Fibroblast of lung (primary cell): ENCODE results near the gene GPSM1. TPM values are rescaled to one million over a fixed set of nuclear protein-coding genes. Genes with fewer than 3 reads are reported as not detected.

ENCODE experiments used
- DNase-seq, 2 donors: peaks; one replicate each; pipeline versions ENCODE4 v3.0.0 to v3.0.0-alpha.2; 2010; ENCODE audit warnings: low read depth in 2 of 2
- H2AFZ ChIP-seq: 2 replicates; pipeline ENCODE4 v1.5.1; 2012; ENCODE audit warnings: low read length, control low read depth, inconsistent platforms
- H3K27ac ChIP-seq: 2 replicates; pipeline ENCODE4 v1.5.1; 2011; ENCODE audit warnings: low read length, control low read depth; ENCODE audit not compliant: insufficient read depth
- H3K27me3 ChIP-seq: 2 replicates; pipeline ENCODE4 v1.5.1; 2011; ENCODE audit warnings: mild to moderate bottlenecking, low read length; ENCODE audit not compliant: control insufficient read depth, insufficient read depth
- H3K36me3 ChIP-seq: 2 replicates; pipeline ENCODE4 v1.5.1; 2011; ENCODE audit warnings: low read length; ENCODE audit not compliant: control insufficient read depth, insufficient read depth
- H3K4me1 ChIP-seq: 2 replicates; pipeline ENCODE4 v1.5.1; 2011; ENCODE audit warnings: low read length; ENCODE audit not compliant: control insufficient read depth, insufficient read depth; ENCODE audit errors: extremely low read depth
- H3K4me2 ChIP-seq: 2 replicates; pipeline ENCODE4 v1.5.1; 2011; ENCODE audit warnings: low read length, control low read depth; ENCODE audit not compliant: insufficient read depth; ENCODE audit errors: extremely low read depth
- H3K4me3 ChIP-seq, 4 experiments: fragments of 200-600 bp in 1 of 4; sonication (generic) in 1 of 4; replicated peaks in 1 of 4; 2 replicates each; pipeline ENCODE4 v1.5.1; 2011 to 2016; ENCODE audit warnings: low read length in 4 of 4, low read depth in 3 of 4, mild to moderate bottlenecking in 3 of 4, control low read depth in 2 of 4, inconsistent platforms in 1 of 4, mixed read lengths in 1 of 4; ENCODE audit not compliant: insufficient read depth in 1 of 4; ENCODE audit errors: control extremely low read depth in 1 of 4
- H3K79me2 ChIP-seq: 2 replicates; pipeline ENCODE4 v1.5.1; 2012; ENCODE audit warnings: mild to moderate bottlenecking, low read length, inconsistent platforms; ENCODE audit not compliant: control insufficient read depth, insufficient read depth
- H3K9ac ChIP-seq: 2 replicates; pipeline ENCODE4 v1.5.1; 2011; ENCODE audit warnings: mild to moderate bottlenecking, low read length, control low read depth; ENCODE audit not compliant: insufficient read depth
- H3K9me3 ChIP-seq: 2 replicates; pipeline ENCODE4 v1.5.1; 2012; ENCODE audit warnings: low read depth, low read length; ENCODE audit not compliant: control insufficient read depth, insufficient read depth
- H4K20me1 ChIP-seq: 2 replicates; pipeline ENCODE4 v1.5.1; 2011; ENCODE audit warnings: low read length; ENCODE audit not compliant: control insufficient read depth, insufficient read depth; ENCODE audit errors: extremely low read depth
- EZH2 ChIP-seq: IDR thresholded peaks from 2 replicates; pipeline ENCODE4 v1.5.1; 2012; ENCODE audit warnings: low read length, control low read depth, mild to moderate bottlenecking; ENCODE audit errors: missing control alignments
- polyA plus RNA-seq, 2 donors: library from polyadenylated mRNA; depleted of rRNA in 1 of 2; stranded (reverse) in 1 of 2; unstranded in 1 of 2; fragments of >200 nt; gene quantifications; 2 replicates each; pipeline ENCODE4 v1.2.1, GENCODE V29; 2011 to 2012; ENCODE audit warnings: missing spikeins in 1 of 2
- total RNA-seq: library from RNA; depleted of rRNA; stranded (reverse); fragments of >200 nt; gene quantifications from 2 replicates; pipeline ENCODE4 v1.2.1, GENCODE V29; 2014
- TF ChIP-seq, protein P1 (sequence below), 2 donors: IDR thresholded peaks in 1 of 2; conservative IDR thresholded peaks in 1 of 2; 1 replicate in 1 of 2; 2 replicates in 1 of 2; pipeline ENCODE4 v1.5.1; 2011 to 2012; ENCODE audit warnings: low read length in 2 of 2, control low read depth in 1 of 2, inconsistent platforms in 1 of 2, low read depth in 1 of 2, mild to moderate bottlenecking in 1 of 2

GPSM1 gene
- total and polyA plus RNA-seq, 2 donors (not counting 1 experiment from before 2014, with no cell fraction given), result 15.8 to 60.3 TPM

DNA sequence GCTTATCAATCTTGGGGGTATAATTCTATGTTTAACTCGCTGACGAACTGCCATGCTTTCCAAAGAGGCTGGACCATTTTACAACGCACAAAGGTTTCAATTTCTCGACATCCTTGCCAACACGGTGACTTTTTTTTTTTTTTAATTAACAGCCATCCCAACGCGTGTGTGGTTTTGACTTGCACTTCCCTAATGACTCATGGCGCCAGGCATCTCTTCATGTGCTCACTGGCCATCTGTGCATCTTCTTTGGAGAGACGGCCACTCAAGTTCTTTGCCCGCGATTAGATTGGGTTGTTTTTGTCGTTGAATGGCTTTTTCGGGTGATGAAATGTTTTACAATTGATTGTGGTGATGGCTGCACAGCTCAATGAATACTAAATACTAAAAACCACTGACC, 58.7 kb downstream of the GPSM1 start:
- no peak overlapping the region for H2AFZ ChIP-seq
- no peaks in the 10 kb centered on the region for H3K9me3 ChIP-seq
- peaks cover 36% of the 10 kb centered on the region for H3K36me3 ChIP-seq
- H3K79me2 ChIP-seq, result no peaks in the 10 kb centered on the region
- H3K9ac ChIP-seq, result no peak overlapping the region
- H3K4me2 ChIP-seq, result no peak overlapping the region
- H4K20me1 ChIP-seq, result no peaks in the 10 kb centered on the region
- no peak for TF ChIP-seq EZH2
- TF ChIP-seq, protein P1, sequence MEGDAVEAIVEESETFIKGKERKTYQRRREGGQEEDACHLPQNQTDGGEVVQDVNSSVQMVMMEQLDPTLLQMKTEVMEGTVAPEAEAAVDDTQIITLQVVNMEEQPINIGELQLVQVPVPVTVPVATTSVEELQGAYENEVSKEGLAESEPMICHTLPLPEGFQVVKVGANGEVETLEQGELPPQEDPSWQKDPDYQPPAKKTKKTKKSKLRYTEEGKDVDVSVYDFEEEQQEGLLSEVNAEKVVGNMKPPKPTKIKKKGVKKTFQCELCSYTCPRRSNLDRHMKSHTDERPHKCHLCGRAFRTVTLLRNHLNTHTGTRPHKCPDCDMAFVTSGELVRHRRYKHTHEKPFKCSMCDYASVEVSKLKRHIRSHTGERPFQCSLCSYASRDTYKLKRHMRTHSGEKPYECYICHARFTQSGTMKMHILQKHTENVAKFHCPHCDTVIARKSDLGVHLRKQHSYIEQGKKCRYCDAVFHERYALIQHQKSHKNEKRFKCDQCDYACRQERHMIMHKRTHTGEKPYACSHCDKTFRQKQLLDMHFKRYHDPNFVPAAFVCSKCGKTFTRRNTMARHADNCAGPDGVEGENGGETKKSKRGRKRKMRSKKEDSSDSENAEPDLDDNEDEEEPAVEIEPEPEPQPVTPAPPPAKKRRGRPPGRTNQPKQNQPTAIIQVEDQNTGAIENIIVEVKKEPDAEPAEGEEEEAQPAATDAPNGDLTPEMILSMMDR (conservative IDR thresholded peaks at IDR 0.05 in 1 of 2, IDR thresholded peaks at IDR 0.05 in 1 of 2; ENCODE audit: low read depth in 1 of 2, low read length in 2 of 2), result no peak
- peak in 1 of 2 donors; percentile 49 for DNase-seq
- no peaks in the 10 kb centered on the region for H3K4me1 ChIP-seq
- no peak overlapping the region for H3K27ac ChIP-seq
- H3K27me3 ChIP-seq, result no peaks in the 10 kb centered on the region
- no peak overlapping the region for H3K4me3 ChIP-seq

DNA sequence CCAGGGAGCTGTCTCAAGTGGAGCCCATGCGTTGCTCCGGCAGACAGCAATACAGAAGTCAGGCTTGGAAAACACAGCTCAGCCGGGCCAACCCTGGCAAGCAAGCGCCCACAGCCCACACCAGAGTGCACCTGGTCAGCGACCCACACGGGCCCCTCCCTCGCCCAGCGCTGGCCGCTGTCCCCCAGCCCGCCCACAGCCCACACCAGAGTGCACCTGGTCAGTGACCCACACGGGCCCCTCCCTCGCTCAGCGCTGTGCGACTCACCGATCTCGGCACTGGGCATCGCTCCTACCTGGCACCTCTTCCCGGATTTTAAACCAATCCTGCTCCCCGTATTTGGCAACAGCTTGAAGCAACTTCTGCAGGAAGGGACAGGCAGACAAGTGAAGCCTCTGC, 59.9 kb downstream of the GPSM1 start:
- TF ChIP-seq, protein P1 (conservative IDR thresholded peaks at IDR 0.05 in 1 of 2, IDR thresholded peaks at IDR 0.05 in 1 of 2; ENCODE audit: low read depth in 1 of 2, low read length in 2 of 2), result no peak
- no peak for TF ChIP-seq EZH2
- no peaks in the 10 kb centered on the region for H3K27me3 ChIP-seq
- H3K79me2 ChIP-seq, result no peaks in the 10 kb centered on the region
- no peak overlapping the region for H2AFZ ChIP-seq
- no peaks in the 10 kb centered on the region for H3K4me1 ChIP-seq
- H3K4me3 ChIP-seq, result no peak overlapping the region
- H3K9me3 ChIP-seq, result no peaks in the 10 kb centered on the region
- no peak for DNase-seq
- no peak overlapping the region for H3K27ac ChIP-seq
- H3K9ac ChIP-seq, result no peak overlapping the region
- H3K4me2 ChIP-seq, result no peak overlapping the region
- peaks cover 34% of the 10 kb centered on the region for H3K36me3 ChIP-seq
- H4K20me1 ChIP-seq, result no peaks in the 10 kb centered on the region

DNA sequence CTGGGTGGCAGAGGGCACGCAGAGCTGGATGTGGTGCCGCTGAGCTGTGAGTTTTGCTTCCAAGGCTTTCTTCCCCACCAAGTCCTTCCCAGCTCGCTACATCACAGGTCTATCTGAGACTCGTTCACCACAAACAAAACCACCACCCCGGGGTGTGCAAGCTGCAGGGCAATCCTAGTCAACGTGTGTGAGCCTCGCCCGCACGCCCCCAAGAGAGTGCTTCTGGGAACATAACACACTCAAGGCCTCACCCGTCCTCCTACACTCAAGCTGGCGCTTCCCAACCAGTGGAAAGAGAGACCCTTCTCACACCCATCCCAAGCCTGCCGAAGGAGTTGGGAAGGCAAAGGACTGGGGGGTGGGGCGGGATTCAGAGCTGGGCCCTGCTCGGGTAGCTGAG, 62.1 kb downstream of the GPSM1 start:
- Histone ChIP-seq H2AFZ (no peak overlapping the region), H3K4me3 (no peak overlapping the region), H3K27me3 (no peaks in the 10 kb centered on the region), H3K4me1 (no peaks in the 10 kb centered on the region), H3K9ac (no peak overlapping the region), H3K4me2 (no peak overlapping the region), H3K79me2 (no peaks in the 10 kb centered on the region), H4K20me1 (no peaks in the 10 kb centered on the region), H3K27ac (no peak overlapping the region), H3K36me3 (peaks cover 27% of the 10 kb centered on the region), H3K9me3 (no peaks in the 10 kb centered on the region)
- no peak for DNase-seq
- TF ChIP-seq, protein P1 (conservative IDR thresholded peaks at IDR 0.05 in 1 of 2, IDR thresholded peaks at IDR 0.05 in 1 of 2; ENCODE audit: low read depth in 1 of 2, low read length in 2 of 2), result no peak
- TF ChIP-seq EZH2, result no peak
